HG03175 (cell line): Measurements from ENCODE around the gene SAMD5.

Source experiments
- ATAC-seq: cut with Tn5 transposase; IDR thresholded peaks from one replicate; pipeline ENCODE4 v1.9.1; 2021; ENCODE audit warnings: mild to moderate bottlenecking, moderate library complexity; ENCODE audit not compliant: unreplicated experiment

SAMD5 gene

GRCh38 chr6:147508042-147508865, at the start of gene SAMD5:
SAMD5 (plus strand) TSS chr6:147508690; CDS start chr6:147508929, 239 bp downstream.
- ATAC-seq: peak; percentile 36

GRCh38 chr6:147459780-147460179, 48.7 kb upstream of the SAMD5 start:
- ATAC-seq: no peak

GRCh38 chr6:147463651-147464050, 44.8 kb upstream of the SAMD5 start:
- ATAC-seq: no peak

GRCh38 chr6:147467428-147467827, 41.1 kb upstream of the SAMD5 start:
- ATAC-seq: no peak

GRCh38 chr6:147467886-147468285, 40.6 kb upstream of the SAMD5 start:
- no peak for ATAC-seq

- no peak for ATAC-seq
Measured at GRCh38 chr6:147468634-147469033, 39.9 kb upstream of the SAMD5 start.

GRCh38 chr6:147479857-147480256, 28.6 kb upstream of the SAMD5 start:
- no peak for ATAC-seq

GRCh38 chr6:147486683-147487082, 21.8 kb upstream of the SAMD5 start:
- peak; percentile 67 for ATAC-seq

GRCh38 chr6:147497472-147497871, 11.0 kb upstream of the SAMD5 start:
- ATAC-seq: no peak

- no peak for ATAC-seq
Measured at GRCh38 chr6:147503587-147503986, 4.9 kb upstream of the SAMD5 start.

GRCh38 chr6:147504848-147505247, 3.6 kb upstream of the SAMD5 start:
- ATAC-seq: no peak

- ATAC-seq: peak; percentile 39
Measured at GRCh38 chr6:147506704-147507114, 1.8 kb upstream of the SAMD5 start.

GRCh38 chr6:147507162-147508041, 1.1 kb upstream of the SAMD5 start:
- no peak for ATAC-seq

- ATAC-seq: peak; percentile 34
Measured at GRCh38 chr6:147508866-147509608, 547 bp downstream of the SAMD5 start.

GRCh38 chr6:147509891-147510290, 1.4 kb downstream of the SAMD5 start:
- ATAC-seq: peak; percentile 59

GRCh38 chr6:147510929-147511590, 2.6 kb downstream of the SAMD5 start:
- ATAC-seq: no peak

- ATAC-seq: no peak
Measured at GRCh38 chr6:147514831-147515230, 6.3 kb downstream of the SAMD5 start.

- no peak for ATAC-seq
Measured at GRCh38 chr6:147515327-147515726, 6.8 kb downstream of the SAMD5 start.

- no peak for ATAC-seq
Measured at GRCh38 chr6:147522597-147522996, 14.1 kb downstream of the SAMD5 start.

- ATAC-seq: no peak
Measured at GRCh38 chr6:147525519-147526209, 17.2 kb downstream of the SAMD5 start.
